ENCODE data around the gene GSTO2.

Gene GSTO2

GRCh38 chr10:104254493-104255310 is 14.3 kb upstream of the GSTO2 start, which contains the start of gene GSTO1:
Gene GSTO1, plus strand, starts transcription at chr10:104254892. Its CDS starts 37 bp downstream, at chr10:104254929.
- DNase-seq = peak; percentile 41 to 70

- peak; percentile 20 to 32 for DNase-seq
Measured at GRCh38 chr10:104255311-104255981, 13.5 kb upstream of the GSTO2 start.

GRCh38 chr10:104256335-104256961 is 12.5 kb upstream of the GSTO2 start:
- peak in 1 of 2 donors; percentile 62 for DNase-seq

GRCh38 chr10:104257235-104257634 is 11.7 kb upstream of the GSTO2 start:
- no peak for DNase-seq

- no peak for DNase-seq
Measured at GRCh38 chr10:104258209-104258608, 10.8 kb upstream of the GSTO2 start.

GRCh38 chr10:104259456-104259855 is 9.5 kb upstream of the GSTO2 start:
- no peak for DNase-seq

- DNase-seq = no peak
Measured at GRCh38 chr10:104259999-104260774, 8.8 kb upstream of the GSTO2 start.

GRCh38 chr10:104260775-104261115 is 8.2 kb upstream of the GSTO2 start:
- DNase-seq = no peak

- DNase-seq = no peak
Measured at GRCh38 chr10:104262055-104262454, 6.9 kb upstream of the GSTO2 start.

- DNase-seq = no peak
Measured at GRCh38 chr10:104264783-104265182, 4.2 kb upstream of the GSTO2 start.

- DNase-seq = no peak
Measured at GRCh38 chr10:104267721-104268404, 1.1 kb upstream of the GSTO2 start.

GRCh38 chr10:104268405-104268712 is 625 bp upstream of the GSTO2 start:
- no peak for DNase-seq

- DNase-seq = no peak
Measured at GRCh38 chr10:104273286-104273685, 4.3 kb downstream of the GSTO2 start.

GRCh38 chr10:104273899-104274575 is 5.1 kb downstream of the GSTO2 start:
- DNase-seq = no peak

- DNase-seq = peak; percentile 31 to 37
Measured at GRCh38 chr10:104274762-104275721, 6.1 kb downstream of the GSTO2 start.

- no peak for DNase-seq
Measured at GRCh38 chr10:104276192-104276591, 7.2 kb downstream of the GSTO2 start.

- DNase-seq = no peak
Measured at GRCh38 chr10:104277785-104278184, 8.8 kb downstream of the GSTO2 start.

- no peak for DNase-seq
Measured at GRCh38 chr10:104279550-104280259, 10.7 kb downstream of the GSTO2 start.

- DNase-seq = no peak
Measured at GRCh38 chr10:104281694-104282093, 12.7 kb downstream of the GSTO2 start.

- DNase-seq = no peak
Measured at GRCh38 chr10:104284846-104285245, 15.9 kb downstream of the GSTO2 start.

Data from CD4-positive, alpha-beta T cell treated with Interleukin-4 for 1 hour (primary cell).